GM19099 (cell line): ENCODE data around the gene GLYR1.

Experiments
- POLR2A ChIP-seq: IDR thresholded peaks from 3 replicates; pipeline ENCODE4 v1.6.1; 2011; ENCODE audit warnings: low read depth; ENCODE audit not compliant: insufficient read length; ENCODE audit errors: extremely low read depth

The GLYR1 gene

DNA sequence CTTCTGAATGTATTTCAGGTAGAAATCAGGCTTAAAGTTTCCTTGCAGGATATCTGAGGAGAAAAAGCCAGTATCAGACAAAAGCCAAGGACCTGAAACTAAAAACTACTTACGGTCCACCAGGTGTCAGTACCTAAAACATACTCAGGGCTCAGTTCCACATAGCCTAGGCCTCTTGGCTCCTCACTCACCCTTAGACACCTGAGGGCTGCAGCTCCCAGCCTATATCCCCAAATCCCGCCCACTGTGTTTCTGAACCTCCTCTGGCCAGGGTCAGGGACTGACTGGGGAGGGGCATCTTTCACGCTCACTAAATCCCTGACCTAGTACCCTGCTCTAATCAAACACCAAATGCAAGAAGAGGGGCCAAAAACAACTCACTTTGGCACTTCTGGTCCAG is 35.8 kb downstream of the GLYR1 start:
- no peak for TF ChIP-seq POLR2A

DNA sequence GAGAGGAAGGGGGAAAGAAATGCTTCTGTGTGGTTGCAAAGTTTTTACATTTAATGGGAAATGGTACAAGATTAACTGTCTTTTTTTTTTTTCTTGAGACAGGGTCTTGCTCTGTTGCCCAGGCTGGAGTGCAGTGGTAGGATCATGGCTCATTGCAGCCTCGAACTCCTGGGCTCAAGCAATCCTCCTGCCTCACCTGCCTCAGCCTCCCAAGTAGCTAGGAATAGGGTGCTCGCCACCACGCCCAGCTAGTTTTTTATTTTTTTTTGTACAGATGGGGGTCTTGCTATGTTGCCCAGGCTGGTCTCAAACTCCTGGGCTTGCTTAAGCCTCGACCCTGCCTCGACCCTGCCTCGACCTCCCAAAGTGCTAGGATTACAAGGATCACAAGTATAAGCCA is 40.8 kb downstream of the GLYR1 start:
- no peak for TF ChIP-seq POLR2A

DNA sequence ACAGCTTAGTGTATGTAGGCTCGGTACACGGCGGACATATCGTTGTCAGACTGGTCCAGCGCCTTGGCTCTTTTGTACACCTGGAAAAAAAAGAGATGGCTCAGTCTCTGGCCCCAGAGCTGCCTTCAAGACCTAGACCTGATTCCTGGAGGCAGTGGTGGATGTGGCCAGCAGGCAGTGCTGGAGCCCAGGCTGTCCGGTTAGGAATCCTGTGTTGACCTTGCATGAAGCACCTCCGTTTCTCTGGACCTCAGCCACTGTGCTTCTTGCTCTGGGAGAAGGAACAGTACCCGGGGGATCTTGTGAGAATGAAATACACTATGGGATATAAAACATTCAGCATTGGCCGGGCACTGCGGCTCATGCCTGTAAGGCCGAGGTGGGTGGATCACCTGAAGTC is 41.9 kb downstream of the GLYR1 start:
- no peak for TF ChIP-seq POLR2A

DNA sequence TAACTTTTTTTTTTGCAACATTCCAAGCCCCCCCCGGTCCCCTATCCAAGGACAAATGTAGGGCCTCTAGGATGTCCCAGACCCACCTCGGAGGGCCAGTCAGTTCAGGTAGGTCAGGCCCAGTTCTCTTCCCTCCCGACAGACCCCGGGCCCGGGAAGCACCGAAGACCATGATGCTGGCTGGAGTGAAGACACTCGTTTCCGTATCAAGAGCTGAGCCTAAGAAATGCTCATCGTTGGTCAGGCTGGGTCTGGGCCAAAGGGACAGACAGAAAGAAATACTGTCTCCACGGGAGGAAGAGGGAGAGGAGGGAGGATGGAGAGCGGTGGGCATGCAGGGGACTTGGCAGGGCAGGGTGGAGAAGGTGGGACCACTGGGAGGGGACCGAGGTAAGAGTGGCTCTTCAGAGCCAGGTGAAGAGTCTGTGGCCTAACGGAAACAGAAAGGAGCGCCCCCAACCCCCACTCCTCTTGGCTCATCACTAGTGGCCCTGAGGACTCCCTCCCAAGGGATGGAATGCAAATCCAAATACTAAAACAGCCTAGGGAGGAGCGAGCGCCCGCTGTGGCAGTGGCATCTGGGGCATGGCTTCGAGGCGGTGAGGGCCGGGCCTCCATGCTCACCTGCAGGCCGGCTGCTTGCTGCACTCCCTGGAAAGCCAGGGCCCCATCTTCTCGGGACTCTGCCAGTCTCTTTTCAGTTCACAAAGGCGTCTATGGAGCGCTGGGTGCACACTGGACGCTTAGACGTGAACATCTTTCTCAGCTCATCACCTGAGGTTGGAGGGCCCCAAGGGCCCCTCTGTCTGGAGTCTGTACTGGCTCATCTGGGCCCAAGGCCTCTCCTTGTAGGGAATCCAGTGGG is 43.0 kb downstream of the GLYR1 start:
- no peak for TF ChIP-seq POLR2A

DNA sequence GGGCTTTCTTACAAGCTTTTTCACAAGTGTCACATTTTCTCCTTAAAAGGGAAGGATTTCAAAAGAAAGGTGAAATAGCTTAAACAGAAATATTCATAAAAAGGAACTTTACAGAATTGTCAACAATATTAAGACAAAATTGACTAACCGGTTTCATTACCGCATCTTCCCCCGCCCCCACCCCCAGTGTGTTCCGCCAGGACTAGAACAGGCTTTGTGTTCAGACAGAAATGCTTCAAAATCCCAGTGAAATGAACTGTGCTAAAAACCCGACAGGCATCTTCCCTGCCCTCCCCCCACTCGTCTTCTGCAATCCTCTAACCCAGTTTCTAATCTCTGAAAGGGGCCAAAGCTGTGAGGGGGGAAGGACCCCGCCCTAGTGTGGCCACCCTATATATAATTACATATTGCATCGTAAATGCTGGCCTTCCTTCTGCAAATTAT is 43.7 kb downstream of the GLYR1 start:
- TF ChIP-seq POLR2A: no peak

DNA sequence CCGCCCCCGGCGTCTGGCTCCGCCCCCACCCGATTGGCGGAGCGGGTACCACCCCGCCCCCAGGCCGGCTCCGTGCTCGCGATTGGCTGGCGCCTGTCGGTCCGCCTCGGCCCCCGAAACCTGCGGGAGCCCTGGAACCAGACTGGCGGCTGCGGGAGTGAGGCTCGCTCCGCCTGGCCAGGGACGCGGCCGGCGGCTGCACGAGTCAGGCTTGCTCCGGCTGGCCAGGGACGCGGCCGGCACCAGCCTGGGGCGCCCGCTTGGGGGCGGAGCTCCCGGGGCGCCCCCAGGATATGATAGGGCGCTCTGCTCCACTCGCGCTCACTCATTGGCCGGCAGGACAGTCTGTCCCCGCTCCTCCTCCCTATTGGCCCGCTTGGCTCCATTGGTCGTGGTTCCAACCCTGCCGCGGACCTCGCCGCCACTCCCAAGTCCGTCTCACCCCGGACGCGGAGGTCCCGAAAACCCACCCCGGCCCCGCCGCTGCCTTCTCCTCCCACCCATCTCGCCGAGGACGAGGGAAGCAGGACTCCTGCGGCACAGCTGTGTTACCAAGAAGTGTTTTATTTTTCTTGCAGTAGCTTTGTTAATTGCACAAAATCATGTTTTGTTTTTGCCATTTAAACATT is 44.3 kb downstream of the GLYR1 start:
- no peak for TF ChIP-seq POLR2A

DNA sequence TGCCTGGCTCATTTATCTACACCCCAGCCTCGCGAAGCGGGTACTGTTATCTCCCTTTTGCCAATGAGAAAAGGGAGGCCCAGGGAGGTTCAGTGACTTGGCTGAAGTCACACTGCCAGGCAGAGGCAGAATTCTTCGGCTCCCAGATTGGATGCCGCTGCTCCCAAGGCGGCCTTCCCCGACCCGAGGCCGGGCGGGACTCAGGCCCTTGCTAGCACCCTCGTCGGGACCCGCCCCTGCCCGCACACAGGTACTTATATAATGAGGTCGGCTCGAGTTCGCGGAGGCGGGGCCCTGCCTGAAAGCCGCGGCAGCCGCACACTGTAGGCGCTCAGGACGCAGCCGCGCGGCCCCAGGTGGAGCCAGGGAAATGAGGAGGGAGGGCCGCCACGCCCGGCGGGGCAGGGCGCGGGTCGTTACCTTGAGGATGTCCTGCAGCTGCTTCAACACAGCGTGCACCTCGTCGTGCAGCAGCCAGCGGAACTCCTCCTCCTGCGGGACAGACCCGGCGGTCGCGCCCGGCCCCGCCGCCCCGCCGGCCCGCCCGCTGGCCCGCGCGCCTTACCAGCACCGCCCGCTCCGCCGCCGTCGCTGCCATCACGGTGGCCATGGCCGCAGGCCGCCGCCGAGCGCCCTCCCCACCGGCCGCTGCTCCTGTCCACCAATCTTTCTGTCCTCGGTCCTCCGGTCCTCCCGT is 45.0 kb downstream of the GLYR1 start, which contains the start of gene ROGDI:
Gene ROGDI, minus strand, starts transcription at position 672 of the 697 bp plus-strand sequence. Its CDS starts 62 bp downstream, at position 610.
- peak; percentile 45 for TF ChIP-seq POLR2A

DNA sequence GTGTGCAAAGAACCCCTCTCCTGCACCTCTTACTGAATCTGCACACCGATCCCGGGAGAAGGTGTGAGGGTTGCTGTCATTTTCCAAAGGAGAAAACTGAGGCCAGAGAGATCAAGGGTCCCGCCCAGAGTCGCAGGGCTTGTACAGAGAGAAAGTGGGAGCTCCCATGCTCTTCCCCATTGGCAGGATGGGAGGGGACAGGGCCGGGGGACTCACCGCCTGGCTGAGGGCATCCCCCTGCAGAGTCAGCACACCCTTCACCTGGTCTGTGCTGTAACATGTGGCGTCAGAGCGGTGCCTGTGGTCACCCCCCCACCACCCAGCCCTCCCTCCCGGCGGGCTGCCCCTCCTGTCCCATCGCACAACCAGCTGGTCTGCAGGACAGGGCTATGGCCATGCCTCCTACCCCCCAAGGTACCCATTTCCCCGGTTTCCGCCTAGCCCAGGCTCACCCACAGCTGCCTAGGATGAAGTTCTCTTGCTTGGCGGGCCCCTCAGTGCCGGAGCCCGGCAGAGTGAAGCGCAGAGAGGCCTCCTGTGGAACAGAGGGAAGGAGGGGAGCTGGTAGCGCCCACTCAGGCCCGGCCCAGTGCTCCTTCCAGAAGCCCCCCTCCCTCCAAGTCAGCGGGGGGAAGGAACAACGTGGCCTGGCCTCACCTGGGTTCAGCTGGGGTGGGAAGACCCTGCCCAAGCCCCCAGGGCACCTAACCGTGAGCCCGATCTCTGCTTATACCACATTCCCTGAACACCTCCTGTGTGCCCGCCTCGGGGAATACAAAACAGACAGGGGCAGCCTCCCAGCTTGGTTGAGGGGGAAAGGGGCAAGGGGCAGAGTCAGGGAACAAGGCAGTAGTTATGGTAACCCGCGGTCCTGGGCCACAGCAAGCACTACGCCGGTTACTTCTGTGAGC is 45.8 kb downstream of the GLYR1 start:
- TF ChIP-seq POLR2A: no peak

DNA sequence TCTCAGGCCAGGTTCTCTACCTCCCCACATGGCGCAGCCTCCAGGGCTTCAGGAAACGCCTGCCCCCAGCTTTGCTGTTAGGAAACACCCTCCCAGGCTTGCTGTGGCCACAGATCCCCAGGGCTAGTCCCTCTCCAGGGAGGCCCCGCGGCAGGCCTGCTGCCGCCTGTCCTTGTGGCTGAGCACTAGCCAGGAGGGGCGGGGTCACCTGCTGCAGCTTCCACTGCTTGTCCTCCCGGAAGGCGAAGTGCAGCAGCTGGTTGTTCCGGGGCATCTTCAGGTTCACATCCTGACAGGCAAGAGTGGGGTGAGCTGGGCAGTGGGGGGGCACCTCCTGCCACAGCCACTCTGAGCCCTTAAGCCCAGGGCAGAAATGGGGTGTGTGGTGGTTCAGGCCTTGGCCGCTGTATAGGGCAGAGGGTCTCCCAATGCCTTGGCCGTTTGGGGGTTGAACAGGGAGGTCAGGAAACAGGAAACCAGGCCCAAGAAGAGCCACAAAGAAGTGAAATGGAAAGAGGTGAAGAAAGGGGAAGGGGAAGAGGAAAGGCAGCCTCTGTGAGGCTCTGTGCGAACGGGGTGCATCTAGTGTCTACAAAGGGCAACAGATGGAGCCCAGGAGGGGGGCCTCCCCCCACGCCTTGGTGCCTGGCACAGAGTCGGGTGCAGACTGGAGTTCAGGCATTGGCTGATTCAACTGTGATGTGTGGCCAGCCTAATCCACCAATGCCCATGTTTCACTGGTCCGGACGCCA is 46.6 kb downstream of the GLYR1 start:
- TF ChIP-seq POLR2A: peak; percentile 51

DNA sequence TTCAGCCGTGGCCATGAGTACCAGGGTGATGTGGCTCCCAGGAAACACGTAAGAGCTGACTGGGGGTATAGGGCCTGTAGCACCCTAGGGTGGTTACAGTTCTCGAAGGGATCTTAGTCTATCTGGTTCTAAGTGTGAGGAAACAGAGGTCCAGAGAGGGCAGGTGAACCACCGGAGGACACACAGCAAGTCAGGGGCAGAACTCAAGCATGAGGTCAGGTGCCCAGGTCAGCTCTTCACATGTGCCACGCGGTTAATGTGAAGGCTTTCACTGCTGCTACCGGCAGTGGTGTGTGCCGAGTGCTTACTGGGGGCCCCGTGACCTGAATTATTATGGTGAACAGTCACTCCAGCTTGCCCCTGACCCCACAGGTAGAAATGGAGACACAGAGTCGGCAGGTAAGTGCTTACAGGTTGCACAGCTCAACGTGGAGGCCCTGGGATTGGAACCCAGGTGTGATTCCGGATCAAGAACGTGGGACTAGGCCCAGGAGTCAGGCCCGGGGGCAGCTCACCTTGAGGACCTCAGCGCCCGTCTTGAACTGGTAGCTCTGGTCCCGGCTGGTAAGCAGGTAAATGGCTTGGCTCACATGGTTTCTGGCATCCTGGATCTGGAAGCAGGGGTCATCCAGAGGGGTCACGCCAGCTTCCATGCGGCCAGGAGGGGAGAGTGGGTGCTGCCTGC is 47.8 kb downstream of the GLYR1 start:
- TF ChIP-seq POLR2A: no peak

DNA sequence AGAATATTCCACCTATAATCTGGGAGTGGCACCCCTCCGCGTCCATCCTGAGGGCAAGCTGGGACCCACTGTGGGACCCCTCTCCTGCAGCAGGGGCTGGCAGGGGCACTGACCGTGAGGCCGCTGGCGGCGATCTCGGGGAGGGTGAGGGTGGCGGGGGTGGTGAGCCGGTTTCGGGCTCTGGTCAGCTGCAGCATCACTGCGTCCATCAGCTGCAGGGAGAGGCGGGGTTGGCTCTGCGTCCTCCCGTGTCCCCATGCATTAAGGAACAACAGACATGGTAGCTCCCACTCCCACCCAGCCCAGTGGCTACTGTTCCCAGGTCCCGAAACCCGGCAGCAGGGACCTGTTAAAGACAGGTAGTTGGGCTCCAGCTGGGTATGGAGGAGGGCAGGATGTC is 48.6 kb downstream of the GLYR1 start:
- TF ChIP-seq POLR2A: no peak

DNA sequence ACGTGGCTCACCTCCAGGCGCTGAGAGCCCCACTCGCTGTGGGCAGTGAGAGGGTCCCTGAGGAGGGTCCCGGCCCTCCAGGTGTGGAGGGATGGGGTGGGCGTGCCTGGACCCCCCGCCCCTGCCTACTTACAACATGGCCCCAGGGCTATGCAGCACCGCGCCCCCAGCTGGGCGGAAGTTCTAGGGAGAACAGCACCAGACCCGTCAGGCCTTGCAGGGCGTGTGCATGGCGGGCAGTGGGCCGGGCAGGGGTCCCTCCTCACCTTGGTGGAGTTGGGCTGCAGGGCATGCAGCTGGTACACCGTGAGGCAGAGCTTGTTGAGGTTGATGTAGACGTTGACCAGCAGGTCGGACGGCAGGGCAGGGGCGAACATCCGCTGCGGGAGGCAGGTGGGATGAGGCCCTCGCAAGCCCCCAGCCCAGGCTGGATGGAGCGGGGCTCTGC is 49.3 kb downstream of the GLYR1 start:
- no peak for TF ChIP-seq POLR2A

DNA sequence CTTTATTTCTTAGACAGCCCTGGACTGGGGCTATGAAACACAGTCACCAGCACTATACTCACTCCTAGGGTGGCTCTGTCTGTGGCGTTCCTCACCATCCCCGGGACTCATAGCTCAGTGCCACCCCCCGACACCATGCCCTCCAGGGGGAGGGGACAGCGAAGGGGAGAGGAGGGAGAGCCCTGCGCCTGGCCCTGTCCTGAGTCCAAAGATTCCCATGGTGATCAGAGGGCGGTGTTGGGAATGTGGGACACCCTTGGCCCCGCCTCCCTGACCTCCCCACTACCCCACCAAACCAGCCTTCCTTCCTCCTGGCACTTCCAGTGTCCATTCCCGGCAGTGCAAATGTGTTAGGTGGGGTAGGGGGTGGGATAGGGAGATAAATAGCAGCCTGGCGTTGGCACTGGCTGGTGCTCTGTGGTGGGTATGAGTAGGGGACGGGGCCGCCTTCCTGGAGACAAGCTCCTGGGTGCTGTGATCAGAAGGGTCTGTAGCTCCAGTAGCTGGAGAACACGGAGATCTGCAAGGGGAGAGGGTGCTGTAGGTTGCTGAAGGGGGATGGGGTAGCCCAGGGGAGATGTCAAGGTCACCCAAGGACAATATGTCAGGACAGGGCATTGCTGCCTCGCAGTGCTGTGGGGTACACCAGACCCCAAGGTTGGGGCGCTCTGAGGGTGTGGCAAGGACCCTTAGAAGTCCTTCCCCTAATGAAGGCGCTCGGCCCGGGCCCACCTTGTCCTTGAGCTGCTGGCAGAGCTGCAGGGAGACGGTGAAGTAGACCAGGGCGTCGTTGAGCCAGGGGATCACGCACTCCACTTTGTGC is 49.9 kb downstream of the GLYR1 start:
- no peak for TF ChIP-seq POLR2A
